GM12875 (cell line): ENCODE data around the gene HIPK1.

Experiments
- H3K4me3 ChIP-seq: one replicate; pipeline ENCODE4 v1.5.1; 2011; ENCODE audit warnings: low read depth, low read length, control low read depth
- CTCF ChIP-seq: IDR thresholded peaks from 2 replicates; pipeline ENCODE4 v1.5.1; 2011; ENCODE audit warnings: low read depth, mild to moderate bottlenecking, control low read depth, inconsistent platforms, low read length, moderate library complexity, borderline replicate concordance; ENCODE audit not compliant: insufficient read depth

HIPK1 gene

GRCh38 chr1:113990961-113991360, 61.8 kb downstream of the HIPK1 start:
- no peak for TF ChIP-seq CTCF
- H3K4me3 ChIP-seq, result no peak overlapping the region

- no peak for TF ChIP-seq CTCF
- no peak overlapping the region for H3K4me3 ChIP-seq
Measured at GRCh38 chr1:113991467-113991997, 62.4 kb downstream of the HIPK1 start.

- no peak for TF ChIP-seq CTCF
- no peak overlapping the region for H3K4me3 ChIP-seq
Measured at GRCh38 chr1:113993072-113993471, 63.9 kb downstream of the HIPK1 start.

GRCh38 chr1:113993766-113994165, 64.6 kb downstream of the HIPK1 start:
- TF ChIP-seq CTCF, result no peak
- no peak overlapping the region for H3K4me3 ChIP-seq

GRCh38 chr1:113995382-113995781, 66.3 kb downstream of the HIPK1 start:
- no peak for TF ChIP-seq CTCF
- no peak overlapping the region for H3K4me3 ChIP-seq

GRCh38 chr1:113998361-113998760, 69.2 kb downstream of the HIPK1 start:
- TF ChIP-seq CTCF, result no peak
- no peak overlapping the region for H3K4me3 ChIP-seq

GRCh38 chr1:113999233-113999632, 70.1 kb downstream of the HIPK1 start:
- H3K4me3 ChIP-seq, result no peak overlapping the region
- TF ChIP-seq CTCF, result no peak
